ENCODE results near the gene BFSP1.

GRCh38 chr20:17555106-17555505, 23.9 kb upstream of the BFSP1 start:
- TF ChIP-seq CTCF (conservative IDR thresholded peaks at IDR 0.05; ENCODE audit: low read depth in 2 of 2) = no peak
- TF ChIP-seq POLR2AphosphoS5 (IDR thresholded peaks at IDR 0.05; ENCODE audit: low read depth) = no peak
- TF ChIP-seq, protein P1, sequence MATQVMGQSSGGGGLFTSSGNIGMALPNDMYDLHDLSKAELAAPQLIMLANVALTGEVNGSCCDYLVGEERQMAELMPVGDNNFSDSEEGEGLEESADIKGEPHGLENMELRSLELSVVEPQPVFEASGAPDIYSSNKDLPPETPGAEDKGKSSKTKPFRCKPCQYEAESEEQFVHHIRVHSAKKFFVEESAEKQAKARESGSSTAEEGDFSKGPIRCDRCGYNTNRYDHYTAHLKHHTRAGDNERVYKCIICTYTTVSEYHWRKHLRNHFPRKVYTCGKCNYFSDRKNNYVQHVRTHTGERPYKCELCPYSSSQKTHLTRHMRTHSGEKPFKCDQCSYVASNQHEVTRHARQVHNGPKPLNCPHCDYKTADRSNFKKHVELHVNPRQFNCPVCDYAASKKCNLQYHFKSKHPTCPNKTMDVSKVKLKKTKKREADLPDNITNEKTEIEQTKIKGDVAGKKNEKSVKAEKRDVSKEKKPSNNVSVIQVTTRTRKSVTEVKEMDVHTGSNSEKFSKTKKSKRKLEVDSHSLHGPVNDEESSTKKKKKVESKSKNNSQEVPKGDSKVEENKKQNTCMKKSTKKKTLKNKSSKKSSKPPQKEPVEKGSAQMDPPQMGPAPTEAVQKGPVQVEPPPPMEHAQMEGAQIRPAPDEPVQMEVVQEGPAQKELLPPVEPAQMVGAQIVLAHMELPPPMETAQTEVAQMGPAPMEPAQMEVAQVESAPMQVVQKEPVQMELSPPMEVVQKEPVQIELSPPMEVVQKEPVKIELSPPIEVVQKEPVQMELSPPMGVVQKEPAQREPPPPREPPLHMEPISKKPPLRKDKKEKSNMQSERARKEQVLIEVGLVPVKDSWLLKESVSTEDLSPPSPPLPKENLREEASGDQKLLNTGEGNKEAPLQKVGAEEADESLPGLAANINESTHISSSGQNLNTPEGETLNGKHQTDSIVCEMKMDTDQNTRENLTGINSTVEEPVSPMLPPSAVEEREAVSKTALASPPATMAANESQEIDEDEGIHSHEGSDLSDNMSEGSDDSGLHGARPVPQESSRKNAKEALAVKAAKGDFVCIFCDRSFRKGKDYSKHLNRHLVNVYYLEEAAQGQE (IDR thresholded peaks at IDR 0.05; ENCODE audit: unreplicated experiment) = no peak
- TF ChIP-seq EZH2 (IDR thresholded peaks at IDR 0.05; ENCODE audit: low read depth, unreplicated experiment) = no peak
